BE2C (cell line): ENCODE data around the gene KDM6A.

Experiments used
- DNase-seq: peaks from one replicate; pipeline ENCODE4 v3.0.0-alpha.2; 2020
- H3K27me3 ChIP-seq: fragments of 250-450 bp; sonication (Bioruptor Pico); 2 replicates; pipeline ENCODE4 v1.5.1; 2020; ENCODE audit warnings: mild to moderate bottlenecking
- H3K36me3 ChIP-seq: fragments of 250-450 bp; sonication (Bioruptor Pico); 2 replicates; pipeline ENCODE4 v1.5.1; 2020; ENCODE audit warnings: mild to moderate bottlenecking
- H3K4me1 ChIP-seq: fragments of 250-450 bp; sonication (Bioruptor Pico); 2 replicates; pipeline ENCODE4 v1.5.1; 2020
- H3K4me3 ChIP-seq: 2 replicates; pipeline ENCODE4 v1.5.1; 2011; ENCODE audit warnings: low read depth, low read length
- H3K9me3 ChIP-seq: fragments of 250-450 bp; sonication (Bioruptor Pico); 2 replicates; pipeline ENCODE4 v1.5.1; 2020
- TF ChIP-seq, protein P1 (sequence below): IDR thresholded peaks from 2 replicates; pipeline ENCODE4 v1.5.1; 2012; ENCODE audit warnings: mild to moderate bottlenecking, low read depth, low read length

The KDM6A gene

DNA sequence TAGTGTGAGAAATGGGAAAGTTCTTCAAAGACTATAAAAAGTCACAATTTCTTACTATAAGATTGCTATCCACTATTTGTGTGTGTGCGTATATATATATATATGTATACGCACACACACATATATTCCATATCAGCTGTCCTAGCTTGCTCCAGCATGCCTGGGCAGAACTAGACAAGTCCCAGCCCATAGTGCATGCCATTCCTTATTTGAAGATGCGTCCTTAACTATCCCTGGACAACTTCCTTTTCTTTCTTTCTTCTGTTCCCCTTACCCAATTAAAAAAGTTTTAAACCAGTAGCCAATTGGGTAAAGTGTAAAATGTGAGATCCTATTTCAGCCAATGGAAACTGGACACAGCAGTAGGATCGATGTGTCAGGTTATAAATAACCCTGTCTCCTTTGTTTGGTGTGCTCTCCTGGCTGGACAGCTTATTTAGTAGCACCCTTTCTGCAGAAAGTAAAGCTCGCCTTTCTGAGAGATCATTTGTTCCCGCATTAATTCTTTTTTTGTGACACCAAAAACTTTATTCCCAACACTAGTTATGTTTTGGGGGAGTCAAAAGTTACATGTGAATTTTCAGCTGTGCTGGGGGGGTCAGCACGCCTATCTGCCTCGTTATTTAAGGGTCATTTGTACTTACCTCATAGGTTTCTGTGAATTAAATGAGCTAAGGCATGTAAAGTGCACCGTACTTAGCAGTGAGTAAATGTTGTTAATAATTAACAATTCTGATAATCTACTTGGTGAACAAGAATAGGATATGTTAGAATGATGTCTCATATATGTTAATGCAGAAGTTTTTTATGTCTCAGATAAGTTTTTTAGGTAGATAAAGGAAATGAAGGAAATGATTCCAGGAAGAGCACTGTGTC lies 40.9 kb downstream of the KDM6A start:
- Histone ChIP-seq H3K9me3 (no peaks in the 10 kb centered on the region), H3K4me1 (no peaks in the 10 kb centered on the region), H3K36me3 (no peaks in the 10 kb centered on the region), H3K27me3 (no peaks in the 10 kb centered on the region), H3K4me3 (no peak overlapping the region)
- TF ChIP-seq, protein P1, sequence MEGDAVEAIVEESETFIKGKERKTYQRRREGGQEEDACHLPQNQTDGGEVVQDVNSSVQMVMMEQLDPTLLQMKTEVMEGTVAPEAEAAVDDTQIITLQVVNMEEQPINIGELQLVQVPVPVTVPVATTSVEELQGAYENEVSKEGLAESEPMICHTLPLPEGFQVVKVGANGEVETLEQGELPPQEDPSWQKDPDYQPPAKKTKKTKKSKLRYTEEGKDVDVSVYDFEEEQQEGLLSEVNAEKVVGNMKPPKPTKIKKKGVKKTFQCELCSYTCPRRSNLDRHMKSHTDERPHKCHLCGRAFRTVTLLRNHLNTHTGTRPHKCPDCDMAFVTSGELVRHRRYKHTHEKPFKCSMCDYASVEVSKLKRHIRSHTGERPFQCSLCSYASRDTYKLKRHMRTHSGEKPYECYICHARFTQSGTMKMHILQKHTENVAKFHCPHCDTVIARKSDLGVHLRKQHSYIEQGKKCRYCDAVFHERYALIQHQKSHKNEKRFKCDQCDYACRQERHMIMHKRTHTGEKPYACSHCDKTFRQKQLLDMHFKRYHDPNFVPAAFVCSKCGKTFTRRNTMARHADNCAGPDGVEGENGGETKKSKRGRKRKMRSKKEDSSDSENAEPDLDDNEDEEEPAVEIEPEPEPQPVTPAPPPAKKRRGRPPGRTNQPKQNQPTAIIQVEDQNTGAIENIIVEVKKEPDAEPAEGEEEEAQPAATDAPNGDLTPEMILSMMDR: no peak
- DNase-seq: no peak

DNA sequence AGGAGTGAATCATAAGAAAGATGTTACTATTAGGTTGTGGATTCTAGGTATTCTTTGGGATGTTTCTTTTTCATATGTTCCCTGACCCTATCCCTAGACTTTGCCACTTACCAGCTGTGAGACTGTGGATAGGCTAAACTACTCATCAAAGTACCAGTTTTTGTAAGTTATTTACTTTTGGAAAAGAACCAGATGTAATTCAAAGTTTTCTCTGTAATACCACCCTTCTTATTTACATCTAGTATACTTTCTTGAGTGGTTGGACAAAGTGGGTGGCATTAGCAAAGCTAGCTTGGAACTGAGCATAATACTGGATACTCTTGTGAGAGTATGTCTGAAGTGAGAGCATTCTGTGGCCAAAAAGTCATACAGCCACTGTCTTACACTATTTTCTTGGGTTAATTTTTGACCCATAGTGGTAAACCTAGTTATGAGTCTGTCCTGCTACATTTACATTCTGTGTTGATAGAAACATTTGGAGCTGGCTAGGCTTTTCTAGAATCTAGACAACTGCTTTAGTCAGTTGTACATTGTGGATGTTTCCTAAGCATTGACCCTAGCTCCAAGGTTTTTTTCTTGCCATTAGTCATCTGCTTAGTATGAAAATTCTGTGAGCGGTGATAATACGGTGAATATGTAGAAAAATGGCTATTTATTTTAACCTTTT lies 41.7 kb downstream of the KDM6A start:
- Histone ChIP-seq H3K4me1 (no peaks in the 10 kb centered on the region), H3K36me3 (no peaks in the 10 kb centered on the region), H3K4me3 (peak overlapping the region; percentile 7; the same call in 1 of the 2 replicates), H3K27me3 (no peaks in the 10 kb centered on the region), H3K9me3 (no peaks in the 10 kb centered on the region)
- no peak for DNase-seq
- TF ChIP-seq, protein P1: no peak

DNA sequence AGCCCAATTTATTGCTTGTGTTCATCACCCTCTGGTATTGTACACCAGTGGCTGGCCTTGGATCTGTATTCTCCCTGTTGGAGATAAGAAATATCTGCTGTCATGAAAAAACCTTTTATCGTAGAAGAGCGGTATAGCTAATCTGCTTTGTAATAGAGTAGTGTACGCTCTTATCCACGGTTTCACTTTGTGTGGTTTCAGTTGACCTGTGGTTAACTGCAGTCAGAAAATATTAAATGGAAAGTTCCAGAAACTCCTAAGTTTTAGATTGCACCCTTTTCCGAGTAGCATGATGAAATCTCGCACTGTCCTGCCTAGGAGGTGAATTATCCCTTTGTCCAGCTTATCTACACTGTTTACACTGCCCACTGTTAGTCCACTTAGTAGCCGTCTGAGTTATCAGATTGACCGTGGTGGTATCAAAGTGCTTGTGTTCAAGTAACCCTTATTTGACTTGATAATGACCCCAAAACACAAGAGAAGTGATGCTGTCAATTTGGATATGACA lies 42.4 kb downstream of the KDM6A start:
- Histone ChIP-seq H3K27me3 (no peaks in the 10 kb centered on the region), H3K4me3 (peak overlapping the region; percentile 7), H3K36me3 (no peaks in the 10 kb centered on the region), H3K4me1 (no peaks in the 10 kb centered on the region), H3K9me3 (no peaks in the 10 kb centered on the region)
- DNase-seq: peak; percentile 17
- TF ChIP-seq, protein P1: no peak

- H3K27me3 ChIP-seq: no peaks in the 10 kb centered on the region
- H3K4me3 ChIP-seq: no peak overlapping the region
- H3K9me3 ChIP-seq: no peaks in the 10 kb centered on the region
- no peaks in the 10 kb centered on the region for H3K36me3 ChIP-seq
- TF ChIP-seq, protein P1: no peak
- H3K4me1 ChIP-seq: no peaks in the 10 kb centered on the region
- DNase-seq: no peak
These were observed 45.7 kb downstream of the KDM6A start for GRCh38 chrX:44918722-44919121.

- Histone ChIP-seq H3K4me3 (no peak overlapping the region), H3K27me3 (no peaks in the 10 kb centered on the region), H3K36me3 (no peaks in the 10 kb centered on the region), H3K4me1 (no peaks in the 10 kb centered on the region), H3K9me3 (no peaks in the 10 kb centered on the region)
- no peak for DNase-seq
- TF ChIP-seq, protein P1: no peak
These were observed 50.0 kb downstream of the KDM6A start for GRCh38 chrX:44922980-44923379.
